Activated CD8-positive, alpha-beta T cell treated with anti-CD3 and anti-CD28 coated beads for 36 hours (primary cell): ENCODE data around the gene BHLHE23. TPM values are rescaled to one million over a fixed set of nuclear protein-coding genes. Genes with fewer than 3 reads are reported as not detected.

Source experiments
- ATAC-seq: fragments of 200-7000 bp; cut with Tn5 transposase; one replicate; pipeline ENCODE4 v1.10.0; 2021; ENCODE audit warnings: mild to moderate bottlenecking, moderate library complexity
- CTCF ChIA-PET: fragments of 350-600 bp; sonication (Branson Sonifier 250); formaldehyde crosslinking; loops from one replicate; lab custom pipeline; 2021; ENCODE audit warnings: antibody characterized with exemption; lab: Charles Lee
- POLR2A ChIA-PET: fragments of 350-600 bp; sonication (Branson Sonifier 250); formaldehyde crosslinking; loops from one replicate; lab custom pipeline; 2021; ENCODE audit warnings: antibody characterized with exemption; lab: Charles Lee
- DNase-seq: peaks from one replicate; pipeline ENCODE4 v3.0.0-alpha.2; 2020
- H3K27ac Mint-ChIP-seq: one replicate; pipeline ENCODE4 v1.8.0; 2021; ENCODE audit warnings: mild to moderate bottlenecking, mixed read lengths
- H3K27me3 Mint-ChIP-seq: one replicate; pipeline ENCODE4 v1.8.0; 2021; ENCODE audit warnings: mixed read lengths
- H3K36me3 Mint-ChIP-seq: one replicate; pipeline ENCODE4 v1.8.0; 2021; ENCODE audit warnings: low read depth, mixed read lengths
- H3K4me1 Mint-ChIP-seq: one replicate; pipeline ENCODE4 v1.8.0; 2021; ENCODE audit warnings: low read depth, mixed read lengths
- H3K4me3 Mint-ChIP-seq: one replicate; pipeline ENCODE4 v1.8.0; 2021; ENCODE audit warnings: mild to moderate bottlenecking, moderate library complexity, mixed read lengths
- H3K9me3 Mint-ChIP-seq: one replicate; pipeline ENCODE4 v1.8.0; 2021; ENCODE audit warnings: mixed read lengths
- intact Hi-C: fragments of 100-400 bp; cut with micrococcal nuclease; formaldehyde crosslinking; loops from one replicate; pipeline ENCODE4 v1.10.0; 2022
- total RNA-seq, 2 experiments: library from RNA; stranded (reverse); gene quantifications; one replicate each; pipeline ENCODE4 v1.2.3, GENCODE V29; 2021
- TF ChIP-seq, protein P1 (sequence below): fragments of 200-600 bp; IDR thresholded peaks from one replicate; pipeline ENCODE4 v1.8.0; 2022; ENCODE audit warnings: antibody characterized with exemption, mild to moderate bottlenecking

The BHLHE23 gene
- total RNA-seq, 2 experiments from 2014 or later = not detected

DNA sequence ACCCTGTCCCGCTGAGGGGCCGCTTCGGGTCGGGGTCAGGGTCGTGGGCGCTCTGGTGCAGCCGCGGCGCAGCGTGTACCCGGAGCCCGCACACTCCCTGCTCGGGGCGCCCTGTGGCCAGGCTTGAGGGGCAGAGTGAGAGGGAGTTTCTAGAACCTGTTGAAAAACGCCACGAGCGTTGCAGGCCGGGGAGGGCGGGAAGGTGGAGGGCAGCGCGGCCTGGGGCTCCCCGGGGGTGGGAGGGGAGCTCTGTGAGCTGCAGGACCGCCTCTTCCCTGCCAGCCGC, 539 bp upstream of the BHLHE23 start:
- ChIA-PET POLR2A (interaction anchor here (1.1 kb wide), 1 partner anchor 63 kb away, joined by 3 read pairs; no protein-coding TSS in a partner anchor), CTCF (interaction anchor here (1.1 kb wide), 1 partner anchor 42 kb away, joined by 4 read pairs; no protein-coding TSS in a partner anchor)
- peaks cover 32% of the 10 kb centered on the region for H3K4me1 Mint-ChIP-seq
- DNase-seq = no peak
- no peaks in the 10 kb centered on the region for H3K36me3 Mint-ChIP-seq
- intact Hi-C loops = no loop called here
- no peak overlapping the region for H3K27ac Mint-ChIP-seq
- no peak for ATAC-seq
- H3K4me3 Mint-ChIP-seq = no peak overlapping the region
- TF ChIP-seq, protein P1, sequence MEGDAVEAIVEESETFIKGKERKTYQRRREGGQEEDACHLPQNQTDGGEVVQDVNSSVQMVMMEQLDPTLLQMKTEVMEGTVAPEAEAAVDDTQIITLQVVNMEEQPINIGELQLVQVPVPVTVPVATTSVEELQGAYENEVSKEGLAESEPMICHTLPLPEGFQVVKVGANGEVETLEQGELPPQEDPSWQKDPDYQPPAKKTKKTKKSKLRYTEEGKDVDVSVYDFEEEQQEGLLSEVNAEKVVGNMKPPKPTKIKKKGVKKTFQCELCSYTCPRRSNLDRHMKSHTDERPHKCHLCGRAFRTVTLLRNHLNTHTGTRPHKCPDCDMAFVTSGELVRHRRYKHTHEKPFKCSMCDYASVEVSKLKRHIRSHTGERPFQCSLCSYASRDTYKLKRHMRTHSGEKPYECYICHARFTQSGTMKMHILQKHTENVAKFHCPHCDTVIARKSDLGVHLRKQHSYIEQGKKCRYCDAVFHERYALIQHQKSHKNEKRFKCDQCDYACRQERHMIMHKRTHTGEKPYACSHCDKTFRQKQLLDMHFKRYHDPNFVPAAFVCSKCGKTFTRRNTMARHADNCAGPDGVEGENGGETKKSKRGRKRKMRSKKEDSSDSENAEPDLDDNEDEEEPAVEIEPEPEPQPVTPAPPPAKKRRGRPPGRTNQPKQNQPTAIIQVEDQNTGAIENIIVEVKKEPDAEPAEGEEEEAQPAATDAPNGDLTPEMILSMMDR = no peak
- no peaks in the 10 kb centered on the region for H3K9me3 Mint-ChIP-seq
- peaks cover 50% of the 10 kb centered on the region for H3K27me3 Mint-ChIP-seq

GRCh38 chr20:63005862-63006539, 763 bp downstream of the BHLHE23 start:
- TF ChIP-seq, protein P1 = no peak
- ChIA-PET POLR2A (no interaction called here), CTCF (interaction anchor here (1.1 to 2.7 kb wide), 2 partner anchors 11 to 41 kb away, joined by 4 to 7 read pairs; no protein-coding TSS in a partner anchor)
- DNase-seq (no peak), ATAC-seq (no peak)
- Mint-ChIP-seq H3K27me3 (peaks cover 54% of the 10 kb centered on the region), H3K4me3 (no peak overlapping the region), H3K4me1 (peaks cover 29% of the 10 kb centered on the region), H3K27ac (no peak overlapping the region), H3K9me3 (no peaks in the 10 kb centered on the region), H3K36me3 (no peaks in the 10 kb centered on the region)
- intact Hi-C loops = no loop called here

GRCh38 chr20:63005365-63005861, 1.4 kb downstream of the BHLHE23 start:
- no peak for ATAC-seq
- Mint-ChIP-seq H3K27ac (no peak overlapping the region), H3K9me3 (no peaks in the 10 kb centered on the region), H3K4me1 (peaks cover 27% of the 10 kb centered on the region), H3K4me3 (no peak overlapping the region), H3K27me3 (peaks cover 54% of the 10 kb centered on the region), H3K36me3 (no peaks in the 10 kb centered on the region)
- DNase-seq = no peak
- TF ChIP-seq, protein P1 = no peak
- CTCF ChIA-PET = interaction anchor here (2.7 kb wide), 1 partner anchor 10 kb away, joined by 7 read pairs; no protein-coding TSS in a partner anchor
- intact Hi-C loops = no loop called here
- POLR2A ChIA-PET = no interaction called here

DNA sequence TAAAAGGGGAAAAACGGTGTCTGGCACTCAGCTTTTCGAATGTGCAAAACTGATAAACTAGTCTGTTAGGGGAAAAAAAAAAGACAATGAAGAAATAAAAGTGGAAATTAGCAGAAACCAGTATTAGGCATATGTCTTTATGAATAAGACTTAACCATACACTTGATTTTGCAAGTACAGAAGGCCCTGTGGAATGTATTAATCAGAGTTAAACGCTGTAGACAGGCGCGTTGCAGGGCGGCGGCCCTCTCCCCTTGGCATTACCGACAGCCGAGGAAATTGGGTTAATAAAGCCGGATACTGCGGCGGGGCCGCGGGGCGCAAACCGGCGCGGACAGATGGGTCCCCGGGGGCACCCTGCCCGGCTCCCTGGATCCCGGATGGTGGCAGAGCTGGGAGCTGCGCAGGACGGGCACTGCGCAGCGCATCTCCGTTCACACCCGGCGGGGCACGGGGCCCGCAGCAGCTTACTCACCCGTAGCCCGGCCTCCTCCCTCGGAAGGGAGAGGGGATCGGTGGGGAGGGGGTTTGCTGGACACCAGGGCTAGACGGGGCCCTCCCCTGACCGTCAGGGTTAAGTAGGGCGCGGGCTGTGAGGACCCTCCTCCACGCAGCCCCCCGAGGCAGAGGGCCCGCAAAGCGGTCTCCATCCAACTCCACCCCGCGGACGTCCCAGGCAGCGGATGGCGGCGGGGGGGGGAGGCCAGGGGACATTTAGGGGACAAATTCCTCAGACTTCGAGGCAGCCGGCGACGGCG, 2.0 kb downstream of the BHLHE23 start:
- intact Hi-C loops = no loop called here
- DNase-seq = no peak
- Mint-ChIP-seq H3K27ac (no peak overlapping the region), H3K36me3 (no peaks in the 10 kb centered on the region), H3K4me3 (no peak overlapping the region), H3K4me1 (peaks cover 22% of the 10 kb centered on the region), H3K27me3 (peaks cover 58% of the 10 kb centered on the region), H3K9me3 (no peaks in the 10 kb centered on the region)
- TF ChIP-seq, protein P1 = no peak
- CTCF ChIA-PET = interaction anchor here (1.5 to 2.7 kb wide), 2 partner anchors 10 to 104 kb away, joined by 4 to 7 read pairs; no protein-coding TSS in a partner anchor
- no peak for ATAC-seq
- POLR2A ChIA-PET = interaction anchor here (0.6 kb wide), 1 partner anchor 823 kb away, joined by 3 read pairs; no protein-coding TSS in a partner anchor
